GM12891 (cell line): ENCODE measurements around the gene SMAD7.

Experiments used
- POLR2A ChIP-seq: IDR thresholded peaks from 2 replicates; pipeline ENCODE4 v1.6.1; 2011; ENCODE audit warnings: low read depth, low read length, control low read depth
- TAF1 ChIP-seq: IDR thresholded peaks from 2 replicates; pipeline ENCODE4 v1.6.1; 2011; ENCODE audit warnings: low read depth, low read length, control low read depth

DNA sequence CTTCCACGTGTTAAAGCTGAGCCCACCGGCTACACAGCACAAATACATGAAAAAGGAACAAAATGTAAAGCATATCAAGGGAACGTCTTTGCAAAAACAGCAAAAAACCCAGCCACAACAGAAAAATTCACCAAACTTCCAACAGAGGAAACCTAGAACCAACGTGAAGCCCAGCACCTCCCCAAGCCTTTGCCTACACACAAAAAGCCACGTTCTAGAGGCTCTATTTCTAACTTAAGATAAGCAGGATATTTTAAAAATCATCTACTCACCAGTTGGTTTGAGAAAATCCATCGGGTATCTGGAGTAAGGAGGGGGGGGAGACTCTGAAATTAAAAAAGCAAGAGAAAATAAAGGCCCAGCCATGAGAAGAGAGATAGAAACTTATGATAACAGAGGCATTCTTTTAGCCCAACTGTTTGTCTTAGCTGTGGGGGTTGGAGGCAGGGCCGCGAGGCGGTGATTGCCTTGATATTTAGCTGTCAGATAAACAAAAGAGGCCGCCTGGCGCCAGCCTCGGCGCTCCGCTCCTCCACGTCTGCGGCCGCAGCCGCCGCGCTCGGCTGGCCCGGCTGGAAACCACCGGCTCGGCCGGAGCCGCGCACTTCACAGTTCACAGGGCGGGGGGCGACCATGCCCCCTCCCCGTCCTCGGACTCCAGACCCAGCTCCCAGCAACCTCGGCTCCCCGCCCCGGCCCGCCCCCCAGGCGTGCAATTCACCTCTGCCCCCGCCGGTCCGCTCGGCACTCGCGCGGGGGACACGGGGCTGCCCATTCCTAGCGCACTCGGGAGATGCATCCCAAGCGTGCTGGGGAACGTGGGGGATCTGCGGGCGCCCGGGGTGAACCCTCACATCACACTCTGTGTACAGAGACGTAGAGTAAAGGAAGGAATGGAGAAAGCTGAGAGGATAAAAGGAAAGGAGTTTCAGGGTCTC lies 2.4 kb downstream of the SMAD7 start:
- TF ChIP-seq TAF1 (no peak), POLR2A (no peak)
